GM12878 (cell line): ENCODE data around the gene MYO10. TPM values are rescaled to one million over a fixed set of nuclear protein-coding genes. Genes with fewer than 3 reads are reported as not detected.

Experiments used
- ATAC-seq: fragments of 200-7000 bp; cut with Tn5 transposase; 3 replicates; pipeline ENCODE4 v1.9.1; 2020; ENCODE audit warnings: mild to moderate bottlenecking, moderate library complexity
- BruUV-seq: library from RNA; stranded (reverse); fragments of 400-500 nt; replicated peaks from 2 replicates; lab custom pipeline; 2021; lab: Mats Ljungman, UMichigan
- CTCF ChIA-PET: fragments of 300-600 bp; sonication (Branson Sonifier 250); formaldehyde crosslinking; extraction: SDS; loops from one replicate; lab custom pipeline; 2021; ENCODE audit warnings: inconsistent platforms; lab: Yijun Ruan, JAX
- POLR2A ChIA-PET: fragments of 350-600 bp; formaldehyde crosslinking; extraction: SDS; loops from one replicate; lab custom pipeline; 2021; ENCODE audit warnings: inconsistent platforms; lab: Charles Lee
- RAD21 ChIA-PET: fragments of 300-600 bp; sonication (Branson Sonifier 250); formaldehyde crosslinking; loops from one replicate; lab custom pipeline; 2023; ENCODE audit warnings: antibody characterized with exemption; ENCODE audit not compliant: unreplicated experiment; lab: Charles Lee
- SMC1A ChIA-PET: fragments of 300-600 bp; sonication (Branson Sonifier 250); formaldehyde crosslinking; loops from one replicate; lab custom pipeline; 2023; ENCODE audit not compliant: unreplicated experiment, uncharacterized antibody; lab: Charles Lee
- DNase-seq: peaks from one replicate; pipeline ENCODE4 v3.0.0-alpha.2; 2011; ENCODE audit warnings: low read depth, low spot score
- FAIRE-seq: peaks from 3 replicates; lab custom pipeline; 2011; peaks lifted over from hg19 to GRCh38; lab: Jason Lieb, UNC
- H2AFZ ChIP-seq: 2 replicates; pipeline ENCODE4 v1.6.0; 2011; ENCODE audit warnings: low read depth, low read length, control low read depth; ENCODE audit not compliant: control insufficient read depth
- H3K27ac ChIP-seq: 2 replicates; pipeline ENCODE4 v1.5.1; 2011; ENCODE audit warnings: control low read depth; ENCODE audit not compliant: control insufficient read depth, insufficient read depth
- H3K27me3 ChIP-seq, 2 experiments: replicated peaks in 1 of 2; 2 replicates each; pipeline versions ENCODE4 v1.6.0 to v1.6.1; 2011; ENCODE audit warnings: low read length in 1 of 2; ENCODE audit not compliant: control insufficient read depth in 2 of 2, insufficient read depth in 2 of 2
- H3K36me3 ChIP-seq, 2 experiments: 2 replicates each; pipeline ENCODE4 v1.5.1; 2011; ENCODE audit warnings: low read length in 1 of 2; ENCODE audit not compliant: control insufficient read depth in 2 of 2, insufficient read depth in 2 of 2
- H3K4me1 ChIP-seq: 2 replicates; pipeline ENCODE4 v1.6.1; 2011; ENCODE audit warnings: mild to moderate bottlenecking, low read length, moderate library complexity, mixed read lengths; ENCODE audit not compliant: control insufficient read depth, insufficient read depth
- H3K4me2 ChIP-seq: 2 replicates; pipeline ENCODE4 v1.6.0; 2011; ENCODE audit warnings: control low read depth; ENCODE audit not compliant: control insufficient read depth, insufficient read depth
- H3K4me3 ChIP-seq: fragments of 200-600 bp; sonication (generic); 2 replicates; pipeline ENCODE4 v1.5.1; 2016
- H3K79me2 ChIP-seq: 2 replicates; pipeline ENCODE4 v1.6.0; 2011; ENCODE audit warnings: low read length; ENCODE audit not compliant: control insufficient read depth, insufficient read depth
- H3K9ac ChIP-seq: 2 replicates; pipeline ENCODE4 v1.8.0; 2011; ENCODE audit warnings: low read length, control low read depth, mixed read lengths; ENCODE audit not compliant: control insufficient read depth, insufficient read depth
- H3K9me3 ChIP-seq: replicated peaks from 3 replicates; pipeline ENCODE4 v1.5.1; 2011; ENCODE audit warnings: mild to moderate bottlenecking, low read length; ENCODE audit not compliant: control insufficient read depth, insufficient read depth
- H4K20me1 ChIP-seq: 2 replicates; pipeline ENCODE4 v1.6.0; 2011; ENCODE audit not compliant: control insufficient read depth, insufficient read depth
- BHLHE40 ChIP-seq, 2 experiments: fragments of 450-650 bp in 1 of 2; IDR thresholded peaks; 2 replicates each; pipeline ENCODE4 v1.6.1; 2011 to 2017; ENCODE audit warnings: low read depth in 2 of 2, borderline replicate concordance in 1 of 2, improper control_type of control experiment in 1 of 2, low read length in 1 of 2, mild to moderate bottlenecking in 1 of 2
- CBX5 ChIP-seq: sonication (generic); IDR thresholded peaks from 2 replicates; pipeline ENCODE4 v1.6.1; 2016; ENCODE audit warnings: low read depth, moderate library complexity, mild to moderate bottlenecking, inconsistent platforms
- NKRF ChIP-seq: fragments of 450-650 bp; conservative IDR thresholded peaks from 2 replicates; pipeline ENCODE4 v1.6.1; 2017; ENCODE audit warnings: mild to moderate bottlenecking, moderate library complexity
- PAX5 ChIP-seq: IDR thresholded peaks from 2 replicates; pipeline ENCODE4 v1.6.1; 2011; ENCODE audit warnings: low read depth, low read length, borderline replicate concordance
- TBL1XR1 ChIP-seq: IDR thresholded peaks from 2 replicates; pipeline ENCODE4 v1.6.1; 2012; ENCODE audit warnings: low read depth, low read length, improper control_type of control experiment
- TCF3 ChIP-seq: IDR thresholded peaks from 2 replicates; pipeline ENCODE4 v1.6.1; 2012; ENCODE audit warnings: low read depth, mild to moderate bottlenecking, low read length, borderline replicate concordance; ENCODE audit not compliant: insufficient read depth
- ZBED1 ChIP-seq: IDR thresholded peaks from 2 replicates; pipeline ENCODE4 v1.6.1; 2016; ENCODE audit warnings: borderline replicate concordance
- WGBS: methylation state at CpG from one replicate; pipeline ENCODE4 v1.1.6; 2016; ENCODE audit warnings: low lambda C conversion rate; ENCODE audit not compliant: insufficient replicate concordance, insufficient coverage; ENCODE audit errors: missing lambda C conversion rate; 5-methylcytosine and 5-hydroxymethylcytosine counted together
- in situ Hi-C: fragments of 300-500 bp; cut with MboI; formaldehyde crosslinking; loops from 9 replicates; pipeline ENCODE4 v1.14.3; 2018; ENCODE audit warnings: mixed read lengths
- intact Hi-C: fragments of 100-400 bp; cut with micrococcal nuclease; formaldehyde crosslinking; loops from one replicate; pipeline ENCODE4 v1.14.2; 2022; ENCODE audit not compliant: unreplicated experiment
- polyA plus RNA-seq, 11 experiments: library from polyadenylated mRNA; depleted of rRNA in 4 of 11; unstranded in 6 of 11; stranded (reverse) in 5 of 11; fragments of >200 nt; fragmentation: Nextera tagmentation in 4 of 11; fragmentation: Illumina TruSeq in 1 of 11; extraction: Ambion mirVana in 4 of 11; extraction: Trizol in 1 of 11; gene quantifications; 1 replicate in 1 of 11; 2 replicates in 10 of 11; pipeline versions ENCODE4 v1.2.1 to v1.2.3, GENCODE V29; 2011 to 2016; ENCODE audit warnings: inconsistent platforms in 2 of 11, missing spikeins in 2 of 11, low read depth in 1 of 11
- total RNA-seq, 4 experiments: library from RNA; depleted of rRNA in 3 of 4; stranded (reverse); fragments of >200 nt in 3 of 4; fragmentation: Illumina TruSeq in 1 of 4; extraction: Trizol in 1 of 4; gene quantifications; 2 replicates each; pipeline versions ENCODE4 v1.2.1 to v1.2.3, GENCODE V29; 2013 to 2021

Gene MYO10
- total and polyA plus RNA-seq, 10 of the 15 experiments (the other 5 are each of a cell fraction or from before 2014, with no cell fraction given): 0.02 to 0.77 (median 0.17) TPM

- no peak overlapping the region for H2AFZ ChIP-seq
- DNase-seq (no peak), FAIRE-seq (no peak)
- no peak overlapping the region for H3K27ac ChIP-seq
- H3K36me3 ChIP-seq: no peaks in the 10 kb centered on the region
- H3K27me3 ChIP-seq: no peaks in the 10 kb centered on the region
- RAD21 ChIA-PET: interaction anchor here (1.1 to 1.2 kb wide), 2 partner anchors 17 to 386 kb away, joined by 3 read pairs; no protein-coding TSS in a partner anchor
- TF ChIP-seq BHLHE40 (IDR thresholded peaks at IDR 0.05; ENCODE audit: borderline replicate concordance in 1 of 2, low read depth in 2 of 2, low read length in 1 of 2) (no peak), NKRF (no peak), CBX5 (no peak), TBL1XR1 (no peak), TCF3 (no peak), ZBED1 (no peak), PAX5 (no peak)
- TF ChIP-seq, all 136 proteins: peak for 0
- in situ Hi-C loops: loop anchor here (10.0 to 25.0 kb wide), 2 partner anchors 325 to 1513 kb away; no protein-coding TSS in a partner anchor
- Histone ChIP-seq H3K4me1 (no peaks in the 10 kb centered on the region), H3K9me3 (no peaks in the 10 kb centered on the region), H3K4me3 (no peak overlapping the region), H3K9ac (no peak overlapping the region), H3K4me2 (no peak overlapping the region), H3K79me2 (no peaks in the 10 kb centered on the region), H4K20me1 (no peaks in the 10 kb centered on the region)
- WGBS: 53% methylated on average over 8 of the region's 8 CpGs
- ATAC-seq: no peak; the same call in none of the 3 replicates
- no TSS peak for BruUV-seq
- SMC1A ChIA-PET: no interaction called here
- POLR2A ChIA-PET: no interaction called here
- CTCF ChIA-PET: no interaction called here
- intact Hi-C loops: no loop called here
Measured at GRCh38 chr5:16799796-16800195, 136.3 kb downstream of the MYO10 start.
